SK-N-SH treated with all-trans-retinoic acid at 6 μM for 48 hours (cell line): Measurements from ENCODE around the gene KATNA1.

Experiments
- ATAC-seq: fragments of 200-7000 bp; cut with Tn5 transposase; 3 replicates; pipeline ENCODE4 v1.9.1; 2020; ENCODE audit warnings: mild to moderate bottlenecking, moderate library complexity
- ARNTL ChIP-seq: fragments of 450-650 bp; formaldehyde crosslinking; IDR thresholded peaks from 2 replicates; pipeline ENCODE4 v1.5.0; 2020; ENCODE audit warnings: low read depth, mild to moderate bottlenecking, moderate library complexity, borderline replicate concordance
- BACH2 ChIP-seq: fragments of 250-450 bp; sonication (Bioruptor Pico); IDR thresholded peaks from 2 replicates; pipeline ENCODE4 v1.9.0; 2021; ENCODE audit warnings: mild to moderate bottlenecking, borderline replicate concordance
- CREB5 ChIP-seq: fragments of 250-450 bp; sonication (Bioruptor Pico); IDR thresholded peaks from 2 replicates; pipeline ENCODE4 v1.5.1; 2020; ENCODE audit warnings: low read depth, mild to moderate bottlenecking, moderate library complexity
- CSDC2 ChIP-seq: fragments of 250-450 bp; sonication (Bioruptor Pico); IDR thresholded peaks from 2 replicates; pipeline ENCODE4 v1.5.0; 2020; ENCODE audit warnings: mild to moderate bottlenecking, moderate library complexity
- CSRNP3 ChIP-seq: fragments of 250-450 bp; sonication (Bioruptor Pico); IDR thresholded peaks from 2 replicates; pipeline ENCODE4 v1.5.1; 2021; ENCODE audit warnings: mild to moderate bottlenecking, moderate library complexity
- ESRRG ChIP-seq: fragments of 250-450 bp; sonication (Bioruptor Pico); IDR thresholded peaks from 2 replicates; pipeline ENCODE4 v1.6.1; 2021; ENCODE audit warnings: mild to moderate bottlenecking
- ISL1 ChIP-seq: fragments of 250-450 bp; sonication (Bioruptor Pico); IDR thresholded peaks from 2 replicates; pipeline ENCODE4 v2.1.2; 2022; ENCODE audit warnings: mild to moderate bottlenecking, moderate library complexity
- OSR1 ChIP-seq: fragments of 250-450 bp; sonication (Bioruptor Pico); IDR thresholded peaks from 2 replicates; pipeline ENCODE4 v1.8.0; 2022; ENCODE audit warnings: moderate library complexity, mild to moderate bottlenecking, inconsistent platforms
- PATZ1 ChIP-seq: fragments of 250-450 bp; sonication (Bioruptor Pico); IDR thresholded peaks from 2 replicates; pipeline ENCODE4 v1.8.0; 2020; ENCODE audit warnings: mild to moderate bottlenecking, moderate library complexity, borderline replicate concordance
- POU6F1 ChIP-seq: fragments of 250-450 bp; sonication (Bioruptor Pico); IDR thresholded peaks from 2 replicates; pipeline ENCODE4 v1.8.0; 2021; ENCODE audit warnings: low read depth, mild to moderate bottlenecking, moderate library complexity, borderline replicate concordance
- PPARA ChIP-seq: fragments of 250-450 bp; sonication (Bioruptor Pico); IDR thresholded peaks from 2 replicates; pipeline ENCODE4 v1.5.0; 2020; ENCODE audit warnings: mild to moderate bottlenecking, borderline replicate concordance
- RARB ChIP-seq: fragments of 250-450 bp; sonication (Bioruptor Pico); IDR thresholded peaks from 2 replicates; pipeline ENCODE4 v1.8.0; 2021; ENCODE audit warnings: mild to moderate bottlenecking, moderate library complexity
- SNAI2 ChIP-seq: fragments of 250-450 bp; sonication (Bioruptor Pico); IDR thresholded peaks from 2 replicates; pipeline ENCODE4 v1.5.0; 2020; ENCODE audit warnings: mild to moderate bottlenecking, moderate library complexity
- TCF4 ChIP-seq: fragments of 250-450 bp; sonication (Bioruptor Pico); IDR thresholded peaks from 2 replicates; pipeline ENCODE4 v1.8.0; 2021; ENCODE audit warnings: mild to moderate bottlenecking, moderate library complexity, borderline replicate concordance
- TOX ChIP-seq: fragments of 250-450 bp; sonication (Bioruptor Pico); IDR thresholded peaks from 2 replicates; pipeline ENCODE4 v1.8.0; 2021; ENCODE audit warnings: mild to moderate bottlenecking, moderate library complexity, borderline replicate concordance
- ZFP3 ChIP-seq: fragments of 250-450 bp; sonication (Bioruptor Pico); IDR thresholded peaks from 2 replicates; pipeline ENCODE4 v1.5.0; 2020; ENCODE audit warnings: mild to moderate bottlenecking, moderate library complexity
- ZFP30 ChIP-seq: fragments of 450-650 bp; formaldehyde crosslinking; IDR thresholded peaks from 2 replicates; pipeline ENCODE4 v1.5.0; 2022; ENCODE audit warnings: mild to moderate bottlenecking, moderate library complexity
- ZNF565 ChIP-seq: fragments of 450-650 bp; formaldehyde crosslinking; conservative IDR thresholded peaks from 2 replicates; pipeline ENCODE4 v1.5.0; 2020; ENCODE audit warnings: low read depth, mild to moderate bottlenecking, moderate library complexity
- ZNF70 ChIP-seq: fragments of 450-650 bp; formaldehyde crosslinking; IDR thresholded peaks from 2 replicates; pipeline ENCODE4 v1.5.0; 2020; ENCODE audit warnings: mild to moderate bottlenecking, moderate library complexity

KATNA1 gene

GRCh38 chr6:149581349-149581748 is 67.2 kb downstream of the KATNA1 start:
- no peak for ATAC-seq
- TF ChIP-seq ZNF565: no peak
- TF ChIP-seq CSRNP3: no peak
- TF ChIP-seq TCF4 (CRISPR knock-in tag): no peak
- TF ChIP-seq ARNTL (CRISPR knock-in tag): no peak
- TF ChIP-seq ESRRG: no peak

- TF ChIP-seq ZFP3 (CRISPR knock-in tag): no peak
- no peak for TF ChIP-seq CSDC2 (CRISPR knock-in tag)
- TF ChIP-seq ISL1 (CRISPR knock-in tag): no peak
- no peak for TF ChIP-seq POU6F1 (CRISPR knock-in tag)
- no peak for TF ChIP-seq ZNF565
- no peak for TF ChIP-seq CREB5 (CRISPR knock-in tag)
- TF ChIP-seq ZNF70 (CRISPR knock-in tag): no peak
- TF ChIP-seq BACH2: no peak
- TF ChIP-seq RARB (CRISPR knock-in tag): no peak
- TF ChIP-seq PPARA: no peak
- no peak for TF ChIP-seq ZFP30 (CRISPR knock-in tag)
- no peak for TF ChIP-seq ARNTL (CRISPR knock-in tag)
- no peak for TF ChIP-seq PATZ1
- no peak for TF ChIP-seq ESRRG
- no peak for TF ChIP-seq CSRNP3
- TF ChIP-seq TCF4 (CRISPR knock-in tag): no peak
- no peak for TF ChIP-seq TOX (CRISPR knock-in tag)
- ATAC-seq: no peak
Observed at GRCh38 chr6:149580880-149581279, 67.6 kb downstream of the KATNA1 start.

- no peak for ATAC-seq
- TF ChIP-seq PATZ1: no peak
- TF ChIP-seq OSR1 (CRISPR knock-in tag): no peak
- TF ChIP-seq CSRNP3: no peak
- no peak for TF ChIP-seq ZFP30 (CRISPR knock-in tag)
- no peak for TF ChIP-seq ZNF565
- no peak for TF ChIP-seq SNAI2 (CRISPR knock-in tag)
- TF ChIP-seq, all 23 proteins: peak for 0
Observed at GRCh38 chr6:149567945-149568585, 80.4 kb downstream of the KATNA1 start.
